PC-9 (cell line): ENCODE measurements around the gene CLEC18A.

Experiments used
- CTCF ChIP-seq: fragments of 200-600 bp; sonication (generic); conservative IDR thresholded peaks from 2 replicates; pipeline ENCODE4 v1.6.1; 2017; ENCODE audit warnings: mixed run types, antibody characterized with exemption, mild to moderate bottlenecking, moderate library complexity
- EZH2 ChIP-seq: fragments of 200-600 bp; sonication (generic); IDR thresholded peaks from 2 replicates; pipeline ENCODE4 v1.8.0; 2017; ENCODE audit warnings: antibody characterized with exemption, low read depth

- TF ChIP-seq CTCF (no peak), EZH2 (no peak)
These were observed 28.9 kb upstream of the CLEC18A start for GRCh38 chr16:69922200-69922599.
